Glutamatergic neuron (in vitro differentiated cells): ENCODE measurements around the gene P3H3. TPM values are rescaled to one million over a fixed set of nuclear protein-coding genes. Genes with fewer than 3 reads are reported as not detected.

Experiments
- DNase-seq: peaks from one replicate; pipeline ENCODE4 v3.0.0; 2022
- H3K27ac Mint-ChIP-seq: one replicate; pipeline ENCODE4 v1.8.0; 2020; ENCODE audit warnings: mild to moderate bottlenecking, mixed read lengths, inconsistent platforms; ENCODE audit not compliant: unreplicated experiment
- H3K27me3 Mint-ChIP-seq: one replicate; pipeline ENCODE4 v1.8.0; 2020; ENCODE audit warnings: mild to moderate bottlenecking, moderate library complexity, mixed read lengths, inconsistent platforms; ENCODE audit not compliant: unreplicated experiment
- H3K36me3 Mint-ChIP-seq: one replicate; pipeline ENCODE4 v1.8.0; 2020; ENCODE audit warnings: mild to moderate bottlenecking, mixed read lengths, inconsistent platforms; ENCODE audit not compliant: unreplicated experiment
- H3K4me1 Mint-ChIP-seq: one replicate; pipeline ENCODE4 v1.8.0; 2020; ENCODE audit warnings: mild to moderate bottlenecking, low read depth, mixed read lengths, inconsistent platforms; ENCODE audit not compliant: unreplicated experiment
- H3K4me3 Mint-ChIP-seq: one replicate; pipeline ENCODE4 v1.8.0; 2020; ENCODE audit warnings: mild to moderate bottlenecking, mixed read lengths, inconsistent platforms; ENCODE audit not compliant: unreplicated experiment
- H3K9me3 Mint-ChIP-seq: one replicate; pipeline ENCODE4 v1.8.0; 2020; ENCODE audit warnings: mild to moderate bottlenecking, moderate library complexity, mixed read lengths, inconsistent platforms; ENCODE audit not compliant: unreplicated experiment
- CTCF ChIP-seq: fragments of 200-600 bp; sonication (generic); IDR thresholded peaks from one replicate; pipeline ENCODE4 v1.5.0; 2021; ENCODE audit not compliant: partially characterized antibody, unreplicated experiment
- total RNA-seq: library from RNA; stranded (reverse); fragmentation: NEBNext Ultra II Directional; extraction: Animal tissue kit (Norgen Biotek cat#: 25700); gene quantifications from one replicate; pipeline ENCODE4 v1.2.1, GENCODE V29; 2021; ENCODE audit not compliant: unreplicated experiment

Gene P3H3
- total RNA-seq, 1 donor from 2014 or later = 58.4 TPM

DNA sequence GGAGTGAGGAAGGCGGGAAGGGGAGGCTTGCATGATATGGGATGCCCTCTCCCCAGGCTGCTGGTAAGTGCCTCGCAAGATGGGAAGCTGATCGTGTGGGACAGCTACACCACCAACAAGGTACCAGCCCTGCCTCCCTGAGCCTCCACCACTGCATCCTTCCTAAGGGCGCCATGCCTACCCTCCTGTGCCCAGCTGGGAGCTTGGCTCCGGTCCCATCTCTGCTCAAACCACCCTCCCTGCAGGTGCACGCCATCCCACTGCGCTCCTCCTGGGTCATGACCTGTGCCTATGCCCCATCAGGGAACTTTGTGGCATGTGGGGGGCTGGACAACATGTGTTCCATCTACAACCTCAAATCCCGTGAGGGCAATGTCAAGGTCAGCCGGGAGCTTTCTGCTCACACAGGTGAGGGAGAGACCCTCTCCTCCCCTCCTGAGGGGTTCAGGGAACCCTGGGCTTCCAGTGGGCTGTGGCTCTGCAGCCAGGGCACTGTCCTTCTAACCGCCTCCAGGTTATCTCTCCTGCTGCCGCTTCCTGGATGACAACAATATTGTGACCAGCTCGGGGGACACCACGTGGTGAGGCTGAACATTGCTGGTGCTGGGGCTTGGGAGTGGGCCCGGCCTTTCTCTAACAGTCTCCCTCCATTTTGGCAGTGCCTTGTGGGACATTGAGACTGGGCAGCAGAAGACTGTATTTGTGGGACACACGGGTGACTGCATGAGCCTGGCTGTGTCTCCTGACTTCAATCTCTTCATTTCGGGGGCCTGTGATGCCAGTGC is 15.1 kb downstream of the P3H3 start:
- peaks cover 15% of the 10 kb centered on the region for H3K27me3 Mint-ChIP-seq
- H3K4me1 Mint-ChIP-seq = peaks cover 19% of the 10 kb centered on the region
- H3K9me3 Mint-ChIP-seq = peaks cover 8% of the 10 kb centered on the region
- no peak for TF ChIP-seq CTCF
- peaks cover 2% of the 10 kb centered on the region for H3K36me3 Mint-ChIP-seq
- H3K4me3 Mint-ChIP-seq = no peak overlapping the region
- peak overlapping the region; percentile 28 for H3K27ac Mint-ChIP-seq
- DNase-seq = no peak

DNA sequence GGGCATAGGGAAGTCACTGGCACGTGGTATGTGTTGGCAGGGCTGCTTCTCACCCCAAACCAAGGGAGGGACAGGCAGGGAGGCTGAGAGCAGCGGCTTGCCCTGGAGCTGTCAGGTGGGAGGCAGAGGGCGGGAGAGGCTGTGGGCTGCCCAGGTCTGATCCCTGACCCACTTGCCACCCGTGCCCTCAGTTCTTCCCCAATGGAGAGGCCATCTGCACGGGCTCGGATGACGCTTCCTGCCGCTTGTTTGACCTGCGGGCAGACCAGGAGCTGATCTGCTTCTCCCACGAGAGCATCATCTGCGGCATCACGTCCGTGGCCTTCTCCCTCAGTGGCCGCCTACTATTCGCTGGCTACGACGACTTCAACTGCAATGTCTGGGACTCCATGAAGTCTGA is 17.2 kb downstream of the P3H3 start:
- no peak for TF ChIP-seq CTCF
- H3K27ac Mint-ChIP-seq = no peak overlapping the region
- H3K36me3 Mint-ChIP-seq = no peaks in the 10 kb centered on the region
- H3K27me3 Mint-ChIP-seq = peaks cover 11% of the 10 kb centered on the region
- no peak overlapping the region for H3K4me3 Mint-ChIP-seq
- H3K4me1 Mint-ChIP-seq = peaks cover 8% of the 10 kb centered on the region
- H3K9me3 Mint-ChIP-seq = peaks cover 6% of the 10 kb centered on the region
- DNase-seq = no peak

- Mint-ChIP-seq H3K4me1 (peaks cover 9% of the 10 kb centered on the region), H3K36me3 (no peaks in the 10 kb centered on the region), H3K27ac (no peak overlapping the region), H3K9me3 (peaks cover 8% of the 10 kb centered on the region), H3K4me3 (no peak overlapping the region), H3K27me3 (peaks cover 12% of the 10 kb centered on the region)
- DNase-seq = no peak
- TF ChIP-seq CTCF = no peak
Measured at GRCh38 chr12:6846316-6846869, 18.2 kb downstream of the P3H3 start.

DNA sequence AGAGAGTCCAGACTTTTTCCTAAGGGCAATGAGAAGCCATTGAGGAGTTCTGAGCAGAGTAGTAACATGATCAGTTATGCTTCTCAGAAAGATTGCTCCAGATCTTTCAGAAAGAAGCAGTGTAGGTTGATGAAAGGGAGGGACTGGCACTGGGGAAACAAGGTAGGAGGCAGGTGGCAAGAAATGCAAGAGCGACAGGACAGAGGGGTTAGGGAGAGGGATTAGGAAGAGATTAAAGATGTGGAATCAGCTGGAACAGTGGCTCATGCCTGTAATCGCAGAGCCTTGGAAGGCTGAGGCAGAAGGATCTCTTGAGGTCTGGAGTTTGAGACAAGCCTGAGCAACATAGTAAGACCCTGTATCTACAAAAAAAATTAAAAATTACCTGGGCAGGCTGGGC is 19.5 kb downstream of the P3H3 start:
- no peak for TF ChIP-seq CTCF
- peaks cover 4% of the 10 kb centered on the region for H3K4me1 Mint-ChIP-seq
- H3K9me3 Mint-ChIP-seq = peaks cover 9% of the 10 kb centered on the region
- peaks cover 17% of the 10 kb centered on the region for H3K27me3 Mint-ChIP-seq
- H3K4me3 Mint-ChIP-seq = no peak overlapping the region
- no peaks in the 10 kb centered on the region for H3K36me3 Mint-ChIP-seq
- H3K27ac Mint-ChIP-seq = peak overlapping the region; percentile 25
- DNase-seq = no peak

GRCh38 chr12:6849427-6849826 is 21.2 kb downstream of the P3H3 start:
- peaks cover 15% of the 10 kb centered on the region for H3K27me3 Mint-ChIP-seq
- TF ChIP-seq CTCF = no peak
- no peak for DNase-seq
- H3K4me1 Mint-ChIP-seq = peaks cover 13% of the 10 kb centered on the region
- H3K9me3 Mint-ChIP-seq = peaks cover 9% of the 10 kb centered on the region
- no peak overlapping the region for H3K4me3 Mint-ChIP-seq
- H3K27ac Mint-ChIP-seq = no peak overlapping the region
- no peaks in the 10 kb centered on the region for H3K36me3 Mint-ChIP-seq
